Chondrocyte (in vitro differentiated cells): ENCODE results near the gene TMEM243. TPM values are rescaled to one million over a fixed set of nuclear protein-coding genes. Genes with fewer than 3 reads are reported as not detected.

ENCODE experiments used
- DNase-seq: peaks from one replicate; pipeline ENCODE4 v3.0.0; 2021; ENCODE audit warnings: mixed read lengths, low spot score
- H3K27ac Mint-ChIP-seq: one replicate; pipeline ENCODE4 v1.8.0; 2021; ENCODE audit warnings: mild to moderate bottlenecking, moderate library complexity, mixed read lengths; ENCODE audit not compliant: unreplicated experiment
- H3K27me3 Mint-ChIP-seq: 2 replicates; pipeline ENCODE4 v1.8.0; 2021; ENCODE audit warnings: low read depth, mixed read lengths
- H3K36me3 Mint-ChIP-seq: 2 replicates; pipeline ENCODE4 v1.8.0; 2021; ENCODE audit warnings: low read depth, mixed read lengths
- H3K4me1 Mint-ChIP-seq: 2 replicates; pipeline ENCODE4 v1.8.0; 2021; ENCODE audit warnings: low read depth, mild to moderate bottlenecking, mixed read lengths
- H3K4me3 Mint-ChIP-seq: one replicate; pipeline ENCODE4 v1.8.0; 2021; ENCODE audit warnings: mild to moderate bottlenecking, moderate library complexity, mixed read lengths; ENCODE audit not compliant: unreplicated experiment
- H3K9me3 Mint-ChIP-seq: 2 replicates; pipeline ENCODE4 v1.8.0; 2021; ENCODE audit warnings: low read depth, mixed read lengths
- total RNA-seq: library from RNA; stranded (reverse); gene quantifications from 3 replicates; pipeline ENCODE4 v1.2.1, GENCODE V29; 2021
- TF ChIP-seq, protein P1 (sequence below): fragments of 200-600 bp; sonication (generic); IDR thresholded peaks from 2 replicates; pipeline ENCODE4 v1.5.0; 2021; ENCODE audit warnings: antibody characterized with exemption, mild to moderate bottlenecking, moderate library complexity

The TMEM243 gene
- total RNA-seq, 1 donor from 2014 or later, result 22.5 TPM

GRCh38 chr7:87234949-87235348 lies 15.4 kb upstream of the TMEM243 start:
- Mint-ChIP-seq H3K27ac (no peak overlapping the region), H3K9me3 (no peaks in the 10 kb centered on the region), H3K4me1 (peaks cover 3% of the 10 kb centered on the region), H3K27me3 (peaks cover 16% of the 10 kb centered on the region), H3K4me3 (no peak overlapping the region), H3K36me3 (peaks cover 2% of the 10 kb centered on the region)
- TF ChIP-seq, protein P1, sequence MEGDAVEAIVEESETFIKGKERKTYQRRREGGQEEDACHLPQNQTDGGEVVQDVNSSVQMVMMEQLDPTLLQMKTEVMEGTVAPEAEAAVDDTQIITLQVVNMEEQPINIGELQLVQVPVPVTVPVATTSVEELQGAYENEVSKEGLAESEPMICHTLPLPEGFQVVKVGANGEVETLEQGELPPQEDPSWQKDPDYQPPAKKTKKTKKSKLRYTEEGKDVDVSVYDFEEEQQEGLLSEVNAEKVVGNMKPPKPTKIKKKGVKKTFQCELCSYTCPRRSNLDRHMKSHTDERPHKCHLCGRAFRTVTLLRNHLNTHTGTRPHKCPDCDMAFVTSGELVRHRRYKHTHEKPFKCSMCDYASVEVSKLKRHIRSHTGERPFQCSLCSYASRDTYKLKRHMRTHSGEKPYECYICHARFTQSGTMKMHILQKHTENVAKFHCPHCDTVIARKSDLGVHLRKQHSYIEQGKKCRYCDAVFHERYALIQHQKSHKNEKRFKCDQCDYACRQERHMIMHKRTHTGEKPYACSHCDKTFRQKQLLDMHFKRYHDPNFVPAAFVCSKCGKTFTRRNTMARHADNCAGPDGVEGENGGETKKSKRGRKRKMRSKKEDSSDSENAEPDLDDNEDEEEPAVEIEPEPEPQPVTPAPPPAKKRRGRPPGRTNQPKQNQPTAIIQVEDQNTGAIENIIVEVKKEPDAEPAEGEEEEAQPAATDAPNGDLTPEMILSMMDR, result no peak
- no peak for DNase-seq

- Mint-ChIP-seq H3K4me3 (no peak overlapping the region), H3K27ac (no peak overlapping the region), H3K4me1 (no peaks in the 10 kb centered on the region), H3K36me3 (no peaks in the 10 kb centered on the region), H3K9me3 (no peaks in the 10 kb centered on the region), H3K27me3 (peaks cover 15% of the 10 kb centered on the region)
- TF ChIP-seq, protein P1, result no peak
- no peak for DNase-seq
Observed at GRCh38 chr7:87231711-87232110, 12.2 kb upstream of the TMEM243 start.

DNA sequence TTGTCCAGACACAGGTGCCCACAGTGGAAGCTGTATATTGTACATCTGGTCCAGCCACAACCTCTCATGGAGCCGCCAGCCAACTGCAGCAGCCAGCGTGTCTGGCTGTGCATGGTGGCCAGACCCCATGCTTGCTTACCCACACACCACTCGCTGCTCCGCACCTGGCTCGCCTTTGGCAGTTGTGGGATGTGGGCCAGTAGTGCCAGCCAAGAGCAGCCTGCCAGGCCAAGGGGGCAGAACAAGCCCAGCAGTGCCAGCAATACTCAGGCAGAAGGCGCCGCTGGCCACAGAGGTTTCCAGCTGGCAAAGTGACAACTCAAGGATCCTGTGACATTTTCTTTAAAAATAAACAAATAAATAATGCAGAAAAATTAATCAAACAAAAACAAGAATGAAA lies 11.7 kb upstream of the TMEM243 start:
- no peaks in the 10 kb centered on the region for H3K36me3 Mint-ChIP-seq
- no peak for DNase-seq
- no peak overlapping the region for H3K4me3 Mint-ChIP-seq
- no peaks in the 10 kb centered on the region for H3K4me1 Mint-ChIP-seq
- no peak overlapping the region for H3K27ac Mint-ChIP-seq
- H3K27me3 Mint-ChIP-seq, result peaks cover 20% of the 10 kb centered on the region
- H3K9me3 Mint-ChIP-seq, result no peaks in the 10 kb centered on the region
- TF ChIP-seq, protein P1, result no peak

GRCh38 chr7:87226495-87226894 lies 7.0 kb upstream of the TMEM243 start:
- Mint-ChIP-seq H3K9me3 (no peaks in the 10 kb centered on the region), H3K4me3 (no peak overlapping the region), H3K27me3 (peaks cover 15% of the 10 kb centered on the region), H3K4me1 (no peaks in the 10 kb centered on the region), H3K27ac (no peak overlapping the region), H3K36me3 (no peaks in the 10 kb centered on the region)
- TF ChIP-seq, protein P1, result no peak
- DNase-seq, result no peak

DNA sequence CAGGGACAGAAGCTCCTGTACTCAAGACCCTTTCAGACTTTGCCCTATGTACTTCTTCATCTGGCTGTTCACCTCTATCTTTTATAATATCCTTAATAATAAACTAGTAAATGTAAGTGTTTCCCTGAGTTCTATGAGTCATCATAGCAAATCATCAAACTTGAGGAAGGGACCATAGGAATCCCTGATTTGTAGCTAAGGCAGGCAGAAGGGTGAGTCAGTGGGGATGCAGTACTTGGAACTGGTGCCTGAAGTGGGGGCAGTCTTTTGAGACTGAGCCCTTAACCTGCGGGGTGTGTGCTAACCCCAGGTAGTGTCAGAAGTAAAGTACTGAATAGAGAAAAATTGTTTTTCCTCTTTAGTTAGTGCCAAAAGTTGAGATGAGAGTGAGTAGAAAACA lies 6.2 kb upstream of the TMEM243 start:
- Mint-ChIP-seq H3K9me3 (no peaks in the 10 kb centered on the region), H3K36me3 (no peaks in the 10 kb centered on the region), H3K4me1 (peaks cover 4% of the 10 kb centered on the region), H3K27me3 (peaks cover 15% of the 10 kb centered on the region), H3K4me3 (no peak overlapping the region), H3K27ac (no peak overlapping the region)
- TF ChIP-seq, protein P1, result no peak
- DNase-seq, result no peak
